Glomerular visceral epithelial cell (primary cell): ENCODE measurements around the gene MRTFA.

ENCODE experiments used
- DNase-seq: peaks from one replicate; pipeline ENCODE4 v3.0.0-alpha.2; 2016; ENCODE audit errors: extremely low spot score

MRTFA gene

DNA sequence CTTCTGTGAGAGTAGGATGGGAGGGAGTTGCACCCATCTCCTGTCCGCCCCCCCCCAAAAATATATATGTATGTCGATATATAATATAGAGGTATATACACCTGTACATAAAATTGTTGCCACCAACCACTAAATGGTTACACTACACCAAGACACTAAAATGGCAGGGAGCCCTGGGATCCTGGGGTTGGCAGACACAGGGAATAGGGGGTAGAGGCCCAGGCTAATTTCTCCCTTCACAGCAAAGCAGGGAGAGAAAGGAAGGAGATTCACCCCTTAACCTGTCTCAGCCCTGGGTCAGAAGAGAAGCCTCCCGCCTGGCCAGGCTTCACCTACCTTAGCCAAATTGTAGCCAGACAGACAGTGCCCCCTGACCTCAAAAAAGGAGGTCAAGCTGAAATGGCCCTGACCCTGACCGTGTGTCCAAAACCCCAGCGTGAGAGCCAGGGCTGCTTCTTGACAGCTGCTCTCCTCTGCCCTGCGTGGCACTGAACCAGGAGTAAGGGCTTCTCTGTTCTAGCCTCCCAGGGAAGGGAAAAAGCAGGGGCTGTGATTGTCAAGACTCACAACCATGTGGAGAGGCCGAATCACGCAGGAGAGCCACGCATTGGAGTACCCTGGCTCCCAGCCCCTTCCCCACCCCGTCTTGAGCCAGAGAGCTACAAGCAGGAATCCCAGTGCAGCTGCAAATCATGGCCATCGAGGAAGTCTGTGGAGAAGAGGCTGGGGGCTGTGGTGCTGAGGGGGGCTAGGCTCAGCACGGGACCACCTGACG is 225.6 kb downstream of the MRTFA start:
- no peak for DNase-seq

DNA sequence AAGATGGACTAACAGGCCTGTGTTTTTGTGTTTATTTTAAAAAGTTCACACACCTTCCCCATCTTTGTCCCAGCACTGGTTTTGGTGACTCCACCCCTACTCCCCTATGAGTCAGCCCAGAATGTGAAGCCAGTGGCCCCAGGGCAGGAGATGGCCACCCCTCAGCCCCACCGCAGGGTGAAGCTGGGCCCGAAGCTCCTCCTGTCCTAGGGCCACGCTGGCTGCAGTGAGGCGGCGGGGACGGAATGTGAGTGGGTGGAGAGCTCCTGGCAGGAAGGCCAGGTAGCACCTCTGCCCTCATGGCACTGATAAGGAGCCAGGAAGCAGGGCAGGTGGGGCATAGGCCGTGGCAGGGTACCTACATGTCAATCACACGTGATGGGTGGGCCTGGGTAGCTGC is 226.2 kb downstream of the MRTFA start:
- no peak for DNase-seq

DNA sequence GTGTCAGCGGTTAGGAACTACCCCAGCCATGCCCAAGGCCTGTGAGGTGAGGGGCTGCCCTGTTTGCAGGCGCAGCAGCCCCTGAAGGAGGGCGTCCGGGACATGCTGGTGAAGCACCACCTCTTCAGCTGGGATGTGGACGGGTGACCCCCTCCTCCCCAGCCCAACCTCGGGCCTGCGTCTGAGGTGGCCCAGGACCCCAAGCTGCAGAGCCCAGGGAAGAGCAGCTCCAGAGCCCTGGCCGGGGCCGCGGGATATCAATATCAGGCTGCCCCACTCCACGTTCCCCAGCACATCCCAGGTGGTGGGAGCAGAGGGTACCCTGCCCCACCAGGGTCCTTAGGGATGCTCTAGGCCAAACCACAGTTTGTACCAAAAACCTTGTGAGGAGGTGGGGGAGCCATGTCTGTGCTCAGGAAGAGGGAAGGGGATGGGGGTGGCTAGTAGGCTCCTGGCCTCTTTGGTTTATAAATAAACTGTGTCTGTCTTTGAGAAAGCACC is 226.9 kb downstream of the MRTFA start:
- DNase-seq, result no peak

DNA sequence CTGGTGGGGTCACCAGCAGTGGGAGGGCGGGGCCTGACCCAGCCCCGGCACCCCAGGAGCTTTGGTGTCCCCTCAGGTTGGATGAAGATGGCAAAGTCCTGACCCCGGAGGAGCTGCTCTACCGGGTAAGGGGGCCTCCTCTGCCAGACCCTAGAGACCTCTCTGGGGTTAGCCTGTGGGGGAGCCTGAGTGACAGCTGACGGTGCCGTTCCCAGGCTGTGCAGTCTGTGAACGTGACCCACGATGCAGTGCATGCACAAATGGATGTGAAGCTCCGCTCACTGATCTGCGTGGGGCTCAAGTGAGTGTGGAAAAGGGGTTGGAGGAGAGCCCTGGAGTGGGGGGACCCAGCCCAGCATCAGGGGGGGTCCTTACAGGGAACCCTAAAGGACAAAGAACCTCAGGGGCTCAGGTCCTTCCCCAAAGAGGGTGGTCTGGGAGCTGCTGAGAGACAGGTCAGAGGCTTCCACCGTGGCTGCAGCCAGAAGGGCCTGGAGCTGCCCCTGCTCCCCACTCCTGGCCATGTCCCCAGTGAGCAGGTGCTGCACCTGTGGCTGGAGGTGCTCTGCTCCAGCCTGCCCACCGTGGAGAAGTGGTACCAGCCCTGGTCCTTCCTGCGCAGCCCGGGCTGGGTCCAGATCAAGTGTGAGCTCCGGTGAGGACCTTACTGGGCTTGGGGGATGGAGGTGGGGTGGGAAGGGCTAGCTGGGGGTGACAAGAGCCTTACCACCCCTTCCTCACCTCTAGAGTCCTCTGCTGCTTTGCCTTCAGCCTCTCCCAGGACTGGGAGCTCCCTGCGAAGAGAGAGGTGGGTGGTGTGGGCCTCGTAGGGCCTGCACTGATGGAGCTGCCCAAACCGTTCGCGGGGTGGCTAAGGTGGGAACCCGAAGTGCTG is 227.6 kb downstream of the MRTFA start:
- no peak for DNase-seq

DNA sequence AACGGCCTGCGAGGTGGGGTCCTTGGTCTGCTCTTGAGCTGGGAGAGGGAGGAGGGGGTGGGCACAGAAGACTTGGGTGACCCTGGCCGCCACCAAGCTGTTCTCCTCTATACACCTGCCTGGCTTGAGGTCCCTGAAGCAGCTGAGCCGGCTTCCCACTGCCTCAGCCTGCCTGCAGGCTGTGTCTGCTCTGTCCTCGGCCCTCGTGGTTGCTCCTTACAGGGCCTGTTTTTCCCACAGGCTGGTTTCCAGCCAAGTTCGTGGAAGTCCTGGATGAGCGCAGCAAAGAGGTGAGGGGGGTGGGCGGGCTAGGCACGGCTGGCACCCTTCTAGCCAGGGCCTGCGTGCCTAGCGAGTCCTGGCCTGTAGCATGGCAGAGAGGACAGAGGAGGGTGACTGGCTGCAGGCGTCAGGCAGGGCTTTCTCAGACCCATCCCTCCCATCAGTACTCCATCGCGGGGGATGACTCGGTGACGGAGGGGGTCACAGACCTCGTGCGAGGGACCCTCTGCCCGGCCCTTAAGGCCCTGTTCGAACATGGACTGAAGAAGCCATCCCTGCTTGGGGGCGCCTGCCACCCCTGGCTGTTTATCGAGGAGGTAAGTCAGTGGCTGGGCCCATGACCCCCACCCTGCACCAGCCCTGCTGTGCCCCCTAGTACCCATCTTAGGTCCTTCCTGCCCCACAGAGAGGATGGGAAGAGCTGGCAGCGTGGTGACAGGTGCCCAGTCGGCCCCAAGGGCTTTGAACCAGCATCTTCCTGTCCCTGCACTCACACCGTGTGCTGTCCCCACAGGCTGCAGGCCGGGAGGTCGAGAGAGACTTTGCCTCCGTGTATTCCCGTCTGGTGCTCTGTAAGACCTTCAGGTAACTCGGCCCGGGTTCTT is 228.4 kb downstream of the MRTFA start:
- no peak for DNase-seq

DNA sequence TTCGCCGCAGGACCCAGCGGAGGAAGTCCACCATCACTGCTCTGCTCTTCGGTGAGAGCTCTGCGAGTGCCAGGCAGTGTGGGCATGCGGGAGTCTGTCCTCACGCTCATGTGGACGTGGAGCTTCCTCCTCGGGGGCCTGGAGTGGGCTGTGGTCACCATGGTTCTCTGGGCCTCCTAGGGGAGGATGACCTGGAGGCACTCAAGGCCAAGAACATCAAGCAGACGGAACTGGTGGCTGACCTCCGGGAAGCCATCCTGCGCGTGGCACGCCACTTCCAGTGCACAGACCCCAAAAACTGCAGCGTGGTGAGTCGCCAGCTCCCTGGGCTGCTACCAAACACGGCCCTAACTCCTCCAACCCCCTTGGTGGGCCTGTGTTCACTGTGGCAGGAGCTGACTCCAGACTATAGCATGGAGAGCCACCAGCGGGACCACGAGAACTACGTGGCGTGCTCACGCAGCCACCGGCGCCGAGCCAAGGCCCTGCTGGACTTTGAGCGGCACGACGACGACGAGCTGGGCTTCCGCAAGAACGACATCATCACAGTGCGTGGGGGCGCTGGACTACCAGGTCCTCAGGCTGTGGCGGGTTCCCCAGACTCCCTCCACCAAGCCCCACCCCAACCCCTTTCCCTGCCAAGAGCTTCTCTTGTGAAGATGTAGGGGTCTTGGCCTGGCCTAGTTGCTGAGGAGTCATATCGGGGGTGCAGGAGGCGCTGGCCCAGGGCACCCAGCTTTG is 229.3 kb downstream of the MRTFA start:
- DNase-seq, result no peak

DNA sequence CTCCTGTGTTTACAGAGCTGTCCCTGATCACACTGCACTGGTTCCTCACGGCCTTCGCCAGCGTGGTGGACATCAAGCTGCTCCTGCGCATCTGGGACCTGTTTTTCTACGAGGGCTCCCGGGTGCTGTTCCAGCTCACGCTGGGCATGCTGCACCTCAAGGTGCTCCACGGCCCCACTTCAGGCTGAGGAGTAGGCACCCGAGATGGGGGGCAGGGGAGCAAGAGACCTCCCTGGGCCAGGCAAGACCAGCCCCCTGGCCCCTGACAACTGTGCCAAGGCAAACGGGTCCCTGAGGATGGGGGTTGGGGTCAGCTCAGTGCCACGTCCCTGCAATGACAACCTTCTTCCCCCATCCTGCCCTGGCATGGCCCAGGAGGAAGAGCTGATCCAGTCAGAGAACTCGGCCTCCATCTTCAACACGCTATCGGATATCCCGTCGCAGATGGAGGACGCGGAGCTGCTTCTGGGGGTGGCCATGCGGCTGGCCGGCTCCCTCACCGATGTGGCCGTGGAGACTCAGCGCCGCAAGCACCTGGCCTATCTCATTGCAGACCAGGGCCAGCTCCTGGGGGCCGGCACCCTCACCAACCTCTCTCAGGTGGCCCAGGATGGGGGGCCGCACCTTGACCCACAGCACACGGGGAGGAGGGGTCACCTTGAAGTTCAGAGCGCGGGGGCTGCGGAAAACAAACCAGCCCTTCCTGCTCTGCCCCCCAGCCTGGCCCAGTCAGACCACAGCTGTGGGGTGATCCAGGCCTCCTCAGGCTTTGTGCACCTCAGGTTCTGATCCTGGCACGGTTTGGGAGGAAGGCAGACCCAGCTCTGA is 230.2 kb downstream of the MRTFA start:
- no peak for DNase-seq

DNA sequence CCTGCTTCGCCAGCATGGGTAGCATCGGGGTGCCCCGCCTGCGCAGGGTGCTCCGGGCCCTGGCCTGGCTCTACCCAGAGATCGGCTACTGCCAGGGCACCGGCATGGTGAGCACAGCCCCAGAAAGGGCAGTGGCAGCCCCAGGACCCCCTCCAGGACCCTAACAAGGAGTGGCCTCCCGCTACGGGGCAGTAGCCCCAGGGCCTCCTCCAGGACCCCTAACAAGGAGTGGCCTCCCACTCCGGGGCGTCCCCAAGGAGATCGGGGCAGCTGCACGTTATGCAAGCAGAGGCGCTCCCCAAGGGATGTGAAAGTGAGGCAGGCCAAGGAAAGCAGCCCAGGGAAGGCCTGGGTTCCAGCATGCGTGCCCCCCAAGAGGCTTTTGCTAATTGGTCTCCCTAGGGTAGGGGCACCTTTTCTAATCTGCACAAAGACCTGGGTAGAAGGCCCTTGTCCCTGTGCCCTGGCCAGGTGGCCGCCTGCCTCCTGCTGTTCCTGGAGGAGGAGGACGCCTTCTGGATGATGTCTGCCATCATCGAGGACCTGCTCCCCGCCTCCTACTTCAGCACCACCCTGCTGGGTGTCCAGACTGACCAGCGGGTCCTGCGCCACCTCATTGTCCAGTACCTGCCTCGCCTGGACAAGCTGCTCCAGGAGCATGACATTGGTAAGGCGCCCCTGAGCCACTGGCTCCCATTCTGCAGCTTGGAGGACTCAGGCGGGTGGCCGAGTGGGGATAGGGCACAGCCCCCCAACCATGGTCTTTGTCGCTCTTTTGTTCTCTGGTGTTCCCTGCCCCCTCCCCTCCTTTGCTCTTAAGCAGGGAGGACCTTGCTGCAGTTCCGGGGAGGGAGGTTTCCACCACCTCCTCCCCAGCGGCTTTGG is 231.1 kb downstream of the MRTFA start:
- DNase-seq, result no peak

DNA sequence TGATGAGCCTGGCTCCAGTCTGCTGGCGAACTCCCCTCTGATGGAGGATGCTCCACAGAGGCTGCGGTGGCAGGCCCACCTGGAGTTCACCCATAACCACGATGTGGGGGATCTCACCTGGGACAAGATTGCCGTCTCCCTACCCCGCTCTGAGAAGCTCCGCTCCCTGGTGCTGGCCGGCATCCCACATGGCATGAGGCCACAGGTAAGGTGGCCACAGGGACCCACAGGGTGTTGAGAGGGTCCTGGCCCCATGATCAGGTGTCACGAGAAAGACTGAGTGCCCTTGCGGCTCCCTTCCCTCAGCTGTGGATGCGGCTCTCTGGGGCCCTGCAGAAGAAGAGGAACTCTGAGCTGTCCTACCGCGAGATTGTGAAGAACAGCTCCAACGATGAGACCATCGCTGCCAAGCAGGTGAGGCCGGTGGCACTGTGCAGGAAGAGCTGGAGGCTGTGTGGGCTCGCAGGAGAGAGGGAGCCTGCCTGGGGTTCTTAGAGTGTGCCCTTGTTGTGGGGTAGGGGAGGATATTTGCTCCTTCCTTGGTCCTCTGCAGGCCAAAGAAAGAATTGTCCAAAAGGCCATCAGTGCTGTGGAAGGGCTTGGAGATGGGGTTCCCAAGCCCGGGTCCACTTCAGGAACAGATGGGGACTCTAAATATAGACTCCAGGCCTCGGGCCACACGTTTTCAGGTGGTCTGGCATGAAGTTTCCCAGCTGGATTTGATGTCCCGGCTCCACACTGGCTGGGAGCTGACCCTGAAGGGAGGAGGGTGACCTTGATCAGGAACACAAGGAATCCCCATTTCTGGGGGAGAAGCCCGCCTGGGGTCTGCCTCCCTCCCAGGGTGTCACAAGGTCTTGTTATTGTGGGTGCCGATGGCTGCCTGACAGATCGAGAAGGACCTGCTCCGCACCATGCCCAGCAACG is 232.0 kb downstream of the MRTFA start:
- DNase-seq, result no peak

DNA sequence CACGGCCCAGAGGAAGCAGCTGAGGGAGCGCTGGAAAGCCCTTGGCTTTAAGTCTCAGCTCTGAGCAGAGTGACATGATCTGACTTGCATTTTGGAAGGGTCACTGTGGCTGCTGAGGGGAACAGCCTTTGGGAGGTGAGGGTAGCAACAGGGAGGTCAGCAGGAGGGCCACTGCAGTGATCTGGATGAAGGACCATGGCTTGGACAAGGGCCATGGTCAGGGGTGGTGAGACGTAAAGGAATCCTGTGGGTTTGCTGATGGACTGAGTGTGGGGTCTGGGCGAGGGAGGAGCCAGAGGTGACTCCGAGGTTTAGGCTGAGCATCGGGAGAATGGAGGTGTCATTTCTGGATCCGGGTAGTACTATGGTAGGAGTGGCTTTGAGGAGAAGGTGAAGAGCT is 232.9 kb downstream of the MRTFA start:
- DNase-seq, result no peak

DNA sequence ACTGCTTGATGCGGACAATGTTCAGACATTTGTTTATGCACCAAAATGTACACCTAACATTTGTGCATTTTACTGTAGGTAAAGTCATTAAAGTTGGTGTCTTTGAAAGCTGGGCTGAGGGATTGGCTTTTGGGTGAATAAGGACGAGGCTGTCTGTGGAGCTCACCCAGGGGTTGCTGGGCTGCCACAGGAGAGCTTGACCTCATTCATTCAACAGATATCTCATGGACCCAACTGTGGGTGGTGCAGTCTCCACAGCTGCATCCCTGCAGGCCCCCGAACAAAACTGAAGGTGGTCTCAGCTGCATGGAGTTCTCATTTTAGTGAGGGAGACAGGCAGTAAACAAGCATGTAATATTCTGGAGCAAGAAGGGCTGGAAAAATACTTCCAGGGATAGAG is 233.4 kb downstream of the MRTFA start:
- no peak for DNase-seq

DNA sequence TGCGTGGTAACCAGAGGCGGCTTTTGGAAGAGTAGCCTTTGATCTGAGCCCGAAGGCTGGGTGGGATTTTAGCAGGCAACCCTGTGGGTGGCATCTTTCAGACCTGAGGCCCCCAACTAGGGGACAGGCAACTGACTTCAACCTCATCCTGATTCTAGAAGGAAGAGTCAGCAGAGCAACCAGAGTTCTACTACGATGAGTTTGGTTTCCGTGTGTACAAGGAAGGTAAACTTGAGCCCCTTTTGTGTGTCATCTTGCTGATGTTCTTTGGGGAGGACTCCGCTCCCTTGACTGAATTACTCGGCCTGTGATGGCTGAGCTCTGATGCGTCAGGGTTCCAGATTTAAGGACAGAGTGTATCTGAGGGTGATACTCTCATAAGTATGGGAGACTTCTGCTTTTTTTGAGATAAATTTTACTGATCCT is 234.5 kb downstream of the MRTFA start:
- no peak for DNase-seq

DNA sequence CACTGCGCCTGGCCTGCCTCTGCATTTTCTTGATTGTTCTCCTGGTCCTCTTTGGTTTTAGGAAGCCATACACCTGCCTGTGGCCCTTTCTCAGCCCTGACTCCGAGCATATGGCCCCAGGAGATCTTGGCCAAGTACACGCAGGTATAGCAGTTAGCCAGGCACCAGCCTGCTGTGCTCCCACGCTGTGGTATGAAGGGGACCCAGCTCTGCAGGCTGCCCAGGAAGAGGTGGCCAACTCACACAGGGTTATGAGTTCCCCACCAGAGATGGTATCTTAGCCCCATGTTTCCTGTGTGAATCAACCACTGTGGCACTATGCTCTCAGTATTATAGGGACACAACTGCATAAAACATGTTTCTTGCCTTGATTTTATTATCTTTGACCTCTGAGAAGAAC is 235.0 kb downstream of the MRTFA start:
- DNase-seq, result no peak

DNA sequence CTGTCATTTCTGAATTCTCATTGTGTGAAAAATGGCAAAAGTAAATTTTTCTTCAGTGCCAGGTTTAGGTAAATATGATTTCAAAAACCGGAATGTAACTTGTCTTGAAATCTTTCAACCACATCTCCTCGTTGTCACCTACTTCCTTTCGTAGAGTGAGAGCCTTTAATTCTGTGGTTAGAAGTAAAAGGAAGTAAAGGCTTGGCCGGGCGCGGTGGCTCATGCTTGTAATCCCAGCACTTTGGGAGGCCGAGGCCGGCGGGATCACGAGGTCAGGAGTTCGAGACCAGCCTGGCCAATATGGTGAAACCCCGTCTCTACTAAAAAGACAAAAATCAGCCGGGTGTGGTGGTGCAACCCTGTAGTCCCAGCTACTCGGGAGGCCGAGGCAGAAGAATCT is 236.4 kb downstream of the MRTFA start:
- no peak for DNase-seq

DNA sequence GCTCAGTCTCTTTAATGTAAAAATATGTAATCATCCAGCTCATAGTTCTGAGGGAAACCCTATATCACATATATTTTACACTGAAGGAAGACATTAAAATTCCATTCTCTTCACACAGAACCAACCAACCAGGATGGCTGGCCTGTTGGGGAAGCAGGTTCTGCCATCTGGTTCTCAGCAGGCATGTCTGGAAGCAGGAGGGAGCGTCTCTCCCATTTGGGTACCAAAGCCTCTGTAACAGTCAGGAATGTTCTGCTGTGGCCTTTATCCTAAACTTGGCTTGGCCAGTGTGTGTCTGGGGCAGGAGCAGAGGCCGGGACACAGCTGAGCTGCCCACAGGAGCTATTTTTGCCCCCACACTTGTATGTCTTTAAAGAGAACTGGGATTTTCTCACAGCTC is 236.9 kb downstream of the MRTFA start:
- no peak for DNase-seq

DNA sequence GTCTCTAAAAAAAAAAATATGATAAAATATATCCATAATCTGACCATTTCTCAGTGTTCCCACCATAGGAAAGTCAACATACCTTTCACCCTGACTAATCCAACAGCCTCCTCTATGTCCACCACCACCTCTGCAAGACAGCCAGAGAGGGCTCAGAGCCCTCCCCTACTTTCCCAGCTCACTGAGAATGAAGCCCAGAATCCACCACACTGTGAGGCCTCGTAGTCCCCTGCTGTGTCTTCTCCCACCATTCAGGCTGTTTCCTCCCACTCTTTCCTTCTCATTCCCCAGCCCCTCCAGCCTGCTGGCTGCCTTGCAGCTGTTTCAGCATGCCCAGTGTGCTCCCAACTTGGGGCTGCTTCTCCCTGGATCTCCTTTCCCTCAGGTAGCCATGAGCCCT is 239.1 kb downstream of the MRTFA start:
- no peak for DNase-seq

DNA sequence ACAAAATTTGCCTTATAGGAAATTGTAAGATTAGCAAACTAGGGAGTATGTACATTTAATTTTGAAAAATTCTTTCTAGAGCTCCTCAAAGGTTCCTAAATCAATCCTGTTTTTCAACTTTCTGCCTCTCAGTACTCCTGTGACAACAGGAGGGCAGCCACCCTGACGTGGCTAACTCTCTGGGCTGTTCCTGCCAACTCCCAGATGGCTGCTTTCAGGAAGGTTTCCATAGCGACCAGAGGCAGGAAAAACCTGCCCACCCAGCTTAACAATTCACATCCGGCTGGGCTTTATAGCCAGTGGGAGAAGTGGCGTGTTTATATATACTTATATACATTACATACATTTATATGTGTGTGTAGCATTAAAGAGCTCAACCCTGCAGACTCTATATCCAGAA is 239.6 kb downstream of the MRTFA start:
- DNase-seq, result no peak

DNA sequence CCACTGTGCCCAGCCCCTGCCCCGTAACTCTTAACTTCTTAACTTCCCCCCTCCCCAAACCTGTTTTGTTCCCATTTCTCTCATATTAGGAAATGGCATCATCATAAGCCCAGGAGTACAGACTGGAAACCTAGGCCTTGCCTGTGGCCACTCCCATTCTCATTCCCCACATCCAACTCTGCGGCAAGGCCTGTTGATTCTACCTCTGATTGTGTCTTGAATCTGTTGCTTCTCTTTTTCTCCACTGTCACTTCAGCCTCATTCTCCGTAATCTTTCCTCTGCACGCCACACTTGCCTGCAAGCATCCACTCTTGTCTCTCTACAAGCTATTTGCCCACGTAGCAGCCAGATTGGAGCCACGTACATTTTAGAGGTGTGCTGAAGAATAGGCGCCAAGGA is 240.9 kb downstream of the MRTFA start:
- no peak for DNase-seq
